Suppressor macrophage treated with lipopolysaccharide for 4 hours (primary cell): ENCODE measurements around the gene ARHGAP23.
"Not testable (repeated sequence)": the region's sequence is repeated elsewhere in the genome, so short reads cannot be mapped to it uniquely, and the experiment has no call there.

ENCODE experiments used
- DNase-seq: peaks from one replicate; pipeline ENCODE4 v3.0.0-alpha.2; 2020

Gene ARHGAP23

GRCh38 chr17:38461683-38462082, 33.4 kb downstream of the ARHGAP23 start:
- no peak for DNase-seq

GRCh38 chr17:38463451-38463858, 35.2 kb downstream of the ARHGAP23 start:
- DNase-seq, result no peak

GRCh38 chr17:38464251-38464722, 36.0 kb downstream of the ARHGAP23 start:
- no peak for DNase-seq

GRCh38 chr17:38464723-38465390, 36.6 kb downstream of the ARHGAP23 start:
- no peak for DNase-seq

- DNase-seq, result no peak
These were observed 37.4 kb downstream of the ARHGAP23 start for GRCh38 chr17:38465391-38466345.

GRCh38 chr17:38466346-38467315, 38.4 kb downstream of the ARHGAP23 start:
- no peak for DNase-seq

- no peak for DNase-seq
These were observed 39.2 kb downstream of the ARHGAP23 start for GRCh38 chr17:38467491-38467890.

- no peak for DNase-seq
These were observed 41.6 kb downstream of the ARHGAP23 start for GRCh38 chr17:38469875-38470274.

GRCh38 chr17:38471253-38471652, 43.0 kb downstream of the ARHGAP23 start:
- not testable (repeated sequence) for DNase-seq

GRCh38 chr17:38474666-38475065, 46.4 kb downstream of the ARHGAP23 start:
- DNase-seq, result not testable (repeated sequence)

GRCh38 chr17:38476549-38476948, 48.3 kb downstream of the ARHGAP23 start:
- no peak for DNase-seq

GRCh38 chr17:38477417-38477816, 49.2 kb downstream of the ARHGAP23 start:
- DNase-seq, result not testable (repeated sequence)

GRCh38 chr17:38477951-38478350, 49.7 kb downstream of the ARHGAP23 start:
- not testable (repeated sequence) for DNase-seq

GRCh38 chr17:38478667-38479066, 50.4 kb downstream of the ARHGAP23 start:
- not testable (repeated sequence) for DNase-seq

- not testable (repeated sequence) for DNase-seq
These were observed 53.9 kb downstream of the ARHGAP23 start for GRCh38 chr17:38482039-38482699.

- DNase-seq, result not testable (repeated sequence)
These were observed 54.4 kb downstream of the ARHGAP23 start for GRCh38 chr17:38482700-38483043.

GRCh38 chr17:38484242-38485145, 56.2 kb downstream of the ARHGAP23 start:
- DNase-seq, result peak; percentile 68

- DNase-seq, result no peak
These were observed 56.8 kb downstream of the ARHGAP23 start for GRCh38 chr17:38485146-38485468.

- DNase-seq, result not testable (repeated sequence)
These were observed 57.5 kb downstream of the ARHGAP23 start for GRCh38 chr17:38485681-38486298.

GRCh38 chr17:38489774-38490173, 61.5 kb downstream of the ARHGAP23 start:
- not testable (repeated sequence) for DNase-seq
